ENCODE data around the gene PRSS50.
"Not testable (repeated sequence)": the region's sequence is repeated elsewhere in the genome, so short reads cannot be mapped to it uniquely, and the experiment has no call there.

PRSS50 gene, protein sequence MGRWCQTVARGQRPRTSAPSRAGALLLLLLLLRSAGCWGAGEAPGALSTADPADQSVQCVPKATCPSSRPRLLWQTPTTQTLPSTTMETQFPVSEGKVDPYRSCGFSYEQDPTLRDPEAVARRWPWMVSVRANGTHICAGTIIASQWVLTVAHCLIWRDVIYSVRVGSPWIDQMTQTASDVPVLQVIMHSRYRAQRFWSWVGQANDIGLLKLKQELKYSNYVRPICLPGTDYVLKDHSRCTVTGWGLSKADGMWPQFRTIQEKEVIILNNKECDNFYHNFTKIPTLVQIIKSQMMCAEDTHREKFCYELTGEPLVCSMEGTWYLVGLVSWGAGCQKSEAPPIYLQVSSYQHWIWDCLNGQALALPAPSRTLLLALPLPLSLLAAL

DNA sequence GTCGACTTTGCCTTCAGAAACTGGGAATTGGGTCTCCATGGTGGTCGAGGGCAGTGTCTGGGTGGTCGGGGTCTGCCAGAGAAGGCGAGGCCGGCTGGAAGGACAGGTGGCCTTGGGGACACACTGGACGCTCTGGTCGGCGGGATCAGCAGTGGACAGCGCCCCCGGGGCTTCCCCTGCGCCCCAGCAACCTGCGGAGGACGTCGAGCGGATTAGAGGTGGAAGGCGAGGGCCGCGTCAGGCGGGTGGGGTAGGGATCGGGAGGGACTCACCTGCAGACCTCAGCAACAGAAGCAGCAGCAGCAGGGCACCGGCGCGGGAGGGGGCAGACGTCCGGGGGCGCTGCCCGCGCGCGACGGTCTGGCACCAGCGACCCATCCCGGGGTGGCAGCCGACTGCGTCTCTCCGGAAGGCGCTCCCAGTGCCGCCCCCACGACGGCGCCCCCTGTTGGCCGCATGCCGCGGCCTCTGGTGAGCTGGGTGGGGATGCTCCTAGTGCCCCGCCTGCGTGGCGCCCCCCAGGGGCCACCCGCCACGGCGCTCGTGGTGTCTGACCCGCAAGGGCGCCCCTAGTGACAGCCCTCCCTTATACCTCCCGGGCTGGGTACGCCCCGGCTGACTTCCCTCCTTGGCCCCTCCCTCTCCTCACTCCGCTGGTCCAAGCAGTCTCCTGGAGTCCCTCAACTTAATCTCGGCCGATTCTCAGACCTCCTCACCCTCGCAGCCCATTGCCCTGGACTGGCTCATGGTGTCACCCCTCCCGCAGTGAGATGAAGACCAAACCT lies at the start of gene PRSS50:
PRSS50 (minus strand) TSS at position 423 of the 785 bp plus-strand sequence; CDS start at position 378, 45 bp downstream.
- FAIRE-seq (no peak), DNase-seq (ENCODE audit: low spot score) (no peak)

DNA sequence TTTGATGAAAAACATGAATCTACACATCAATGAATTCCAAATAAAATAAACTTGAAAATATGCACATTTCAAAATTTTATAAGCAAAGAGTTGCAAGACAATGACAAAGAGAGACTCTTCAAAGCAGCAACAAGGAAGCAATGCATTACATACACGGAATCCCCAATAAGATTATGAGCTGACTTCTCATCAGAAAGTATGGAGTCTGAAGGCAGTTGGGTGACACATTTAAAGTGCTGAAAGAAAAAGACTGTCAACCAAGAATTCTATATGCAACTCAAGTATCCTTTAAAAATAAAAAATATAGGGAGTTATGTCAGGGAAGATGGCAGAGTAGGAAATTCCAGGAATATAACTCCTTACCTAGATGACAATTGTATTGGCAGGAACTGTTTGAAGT lies 46.5 kb upstream of the PRSS50 start:
- FAIRE-seq: no peak
- DNase-seq (ENCODE audit: low spot score): no peak

DNA sequence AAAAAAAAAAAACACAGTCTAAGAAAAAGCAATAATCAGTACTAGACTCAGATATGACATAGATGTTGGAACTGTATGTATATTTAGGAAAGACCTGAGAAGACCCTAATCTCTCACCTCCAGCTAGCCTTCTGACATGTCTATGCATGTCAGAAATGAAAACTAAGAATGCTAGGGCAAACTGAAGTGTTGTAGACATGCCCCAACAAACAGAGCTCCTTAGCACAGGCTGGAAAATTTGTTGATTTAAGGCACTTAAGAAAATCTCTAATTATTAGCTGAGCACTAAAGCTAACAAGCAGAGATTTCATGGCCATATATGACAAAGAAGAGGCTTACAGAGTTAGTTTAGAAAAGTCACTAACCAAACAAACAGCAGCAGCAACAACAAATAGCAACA lies 45.5 kb upstream of the PRSS50 start:
- DNase-seq (ENCODE audit: low spot score): no peak

DNA sequence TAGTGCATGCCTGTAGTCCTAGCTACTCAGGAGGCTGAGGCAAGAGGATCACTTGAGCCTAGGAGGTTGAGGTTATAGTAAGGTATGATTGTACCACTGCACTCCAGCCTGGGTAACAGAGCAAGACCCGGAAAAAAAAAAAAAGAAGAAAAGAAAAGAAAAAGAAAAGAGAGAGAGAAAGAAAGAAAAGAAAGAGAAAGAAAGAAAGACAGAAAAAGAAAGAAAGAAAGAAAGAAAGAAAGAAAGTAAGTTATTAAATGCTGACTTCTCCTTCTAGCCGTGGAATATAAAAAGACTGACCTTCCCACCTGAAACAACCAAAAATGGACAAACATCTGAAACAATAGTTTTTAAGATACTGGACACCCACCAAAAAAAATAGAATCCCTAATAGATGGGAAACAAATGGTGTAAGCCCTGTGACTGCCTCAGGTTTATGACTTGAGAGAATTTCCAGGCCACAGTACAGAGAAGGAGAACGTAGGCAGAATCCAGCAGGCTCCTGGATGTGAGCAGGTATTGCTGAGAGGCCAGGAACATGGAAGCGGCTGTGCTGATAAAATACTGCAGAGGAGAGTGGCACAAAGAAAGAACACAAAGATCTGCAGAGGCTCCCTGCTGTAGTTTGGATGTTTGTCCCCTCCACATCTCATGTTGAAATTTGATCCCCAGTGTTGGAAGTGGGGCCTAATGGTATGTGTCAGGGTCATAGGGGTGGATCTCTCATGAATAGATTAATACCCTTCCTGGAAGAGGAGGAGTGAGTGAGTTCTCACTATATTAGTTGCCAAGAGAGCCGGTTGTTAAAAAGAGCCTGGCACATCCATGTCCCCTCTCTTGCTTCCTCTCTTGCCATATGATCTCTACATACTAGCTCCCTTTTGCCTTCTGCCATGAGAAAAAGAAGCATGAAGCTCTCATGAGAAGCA lies 41.8 kb upstream of the PRSS50 start:
- no peak for FAIRE-seq
- no peak for DNase-seq (ENCODE audit: low spot score)

More for the DNA sequence above, 45.5 kb upstream of the PRSS50 start:
- no peak for FAIRE-seq

DNA sequence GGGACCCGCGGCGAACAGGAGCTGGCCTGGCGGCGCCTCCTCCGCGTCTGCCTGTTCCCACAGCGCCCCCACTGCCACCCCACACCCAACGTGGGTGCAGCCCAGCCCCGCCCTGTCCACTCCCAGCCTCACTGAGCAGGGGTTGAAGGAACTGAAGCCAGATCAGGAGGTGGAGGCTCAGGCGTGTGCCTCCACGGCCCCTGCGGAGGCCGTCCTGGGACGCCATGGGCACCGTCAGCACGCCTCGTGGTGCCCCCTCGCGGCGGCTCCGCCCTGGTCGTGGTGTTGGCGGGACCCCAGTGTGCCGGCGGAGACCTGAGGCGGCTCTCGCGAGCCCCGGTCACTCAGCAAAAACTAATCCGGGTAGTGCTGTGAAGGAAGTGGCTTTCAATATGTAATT lies 39.0 kb upstream of the PRSS50 start:
- FAIRE-seq (no peak), DNase-seq (ENCODE audit: low spot score) (no peak)

DNA sequence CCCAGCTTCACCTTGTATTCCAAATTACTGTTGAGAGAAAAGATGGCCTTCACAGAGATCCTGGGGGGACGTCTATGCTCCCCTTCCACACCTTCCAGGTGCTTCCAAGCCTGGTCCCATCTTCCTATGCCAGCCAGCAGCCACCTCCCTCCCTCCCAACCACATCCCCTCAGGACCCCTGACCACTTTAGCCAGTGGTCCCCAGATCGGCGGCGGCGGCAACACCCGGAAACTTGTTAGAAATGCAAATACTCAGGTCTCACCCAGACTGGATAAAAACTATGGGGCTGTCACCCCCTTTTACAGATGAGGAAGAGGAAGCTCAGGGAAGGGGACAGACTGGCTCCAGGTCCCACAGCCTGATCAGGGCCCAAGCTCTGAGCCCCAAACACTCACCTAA lies 38.0 kb upstream of the PRSS50 start:
- no peak for FAIRE-seq
- DNase-seq (ENCODE audit: low spot score): no peak

DNA sequence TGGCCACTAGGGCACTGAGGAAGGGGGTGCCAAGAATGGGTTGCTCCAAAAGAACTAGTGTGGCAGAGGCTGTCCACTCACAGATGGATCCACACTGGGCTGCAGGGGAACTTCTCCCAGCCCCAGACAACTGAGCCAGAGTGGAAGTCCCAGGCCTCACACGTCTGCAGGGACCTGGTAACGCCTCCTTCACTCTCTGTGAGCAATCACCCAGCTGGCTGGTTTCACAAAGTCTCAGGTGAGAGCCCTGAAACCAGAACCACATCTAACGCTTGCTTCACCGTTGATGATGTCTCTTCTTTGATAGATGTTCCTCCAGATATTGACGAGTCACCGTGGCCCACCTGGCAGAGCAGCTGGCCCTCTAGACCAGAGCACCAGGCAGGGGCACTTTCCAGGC lies 35.5 kb upstream of the PRSS50 start:
- DNase-seq (ENCODE audit: low spot score); FAIRE-seq: not testable (repeated sequence)

DNA sequence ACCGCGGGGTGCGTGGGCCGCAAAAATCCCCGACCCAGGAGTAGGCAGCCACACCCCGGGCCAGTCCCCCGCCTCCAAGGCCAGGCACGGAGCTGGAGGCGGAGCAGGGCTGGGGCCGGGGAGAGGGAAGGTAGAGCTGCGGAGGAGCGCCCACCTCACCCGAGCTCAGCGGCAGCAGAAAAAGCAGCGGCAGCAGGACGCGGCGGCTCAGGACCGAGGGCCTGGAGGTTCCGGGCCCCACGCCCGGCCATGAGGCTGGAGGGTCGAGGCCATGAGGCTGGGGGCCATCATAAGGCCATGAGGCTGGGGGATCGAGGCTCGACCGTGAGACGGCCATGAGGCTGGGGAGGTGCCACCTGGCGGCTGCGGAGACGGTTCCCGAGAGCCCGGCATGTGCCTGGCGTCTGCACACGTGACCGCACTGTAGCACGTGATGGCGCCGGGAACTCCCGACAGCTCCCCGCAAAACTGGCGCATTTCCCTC lies 32.9 kb upstream of the PRSS50 start:
- DNase-seq (ENCODE audit: low spot score) (no peak), FAIRE-seq (no peak)

DNA sequence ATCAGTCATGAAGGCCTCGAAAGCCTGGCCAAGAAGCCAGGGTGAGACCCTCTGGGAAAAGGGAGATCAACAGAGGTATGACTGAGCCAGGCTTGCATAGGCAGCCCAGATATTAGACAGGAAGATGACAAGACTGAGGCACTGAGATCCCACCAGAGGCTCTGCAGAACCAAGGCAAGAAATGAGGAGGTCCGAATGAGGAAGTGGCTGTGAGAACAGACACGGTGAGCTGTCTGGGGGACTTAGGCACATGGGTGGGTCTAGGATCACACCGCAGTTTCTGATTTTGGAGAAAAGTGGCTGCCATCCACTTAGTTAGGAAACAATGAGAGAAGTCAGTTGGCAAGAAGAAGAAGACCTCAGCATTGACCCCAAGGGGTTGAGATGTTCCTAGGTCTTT lies 31.5 kb upstream of the PRSS50 start:
- FAIRE-seq: no peak
- no peak for DNase-seq (ENCODE audit: low spot score)

DNA sequence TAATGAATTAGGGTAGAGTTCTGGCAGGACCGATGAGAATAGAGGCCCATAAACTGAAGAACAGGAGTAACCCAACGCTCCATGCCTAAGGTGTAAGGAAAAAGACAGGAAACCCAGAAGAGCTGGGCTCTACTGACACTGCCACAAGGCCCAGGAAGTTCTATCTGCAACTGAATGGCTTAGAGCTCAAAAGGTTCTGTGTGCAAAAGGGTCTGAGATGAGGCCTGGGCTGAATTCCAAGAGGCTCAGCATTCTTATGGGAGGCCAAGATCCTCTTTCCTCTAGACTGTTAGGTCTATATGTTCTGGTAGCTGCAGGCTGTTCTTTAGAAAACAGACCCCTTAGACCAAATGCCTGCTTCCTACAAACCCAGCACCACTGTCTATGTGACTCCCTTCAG lies 30.5 kb upstream of the PRSS50 start:
- no peak for DNase-seq (ENCODE audit: low spot score)

DNA sequence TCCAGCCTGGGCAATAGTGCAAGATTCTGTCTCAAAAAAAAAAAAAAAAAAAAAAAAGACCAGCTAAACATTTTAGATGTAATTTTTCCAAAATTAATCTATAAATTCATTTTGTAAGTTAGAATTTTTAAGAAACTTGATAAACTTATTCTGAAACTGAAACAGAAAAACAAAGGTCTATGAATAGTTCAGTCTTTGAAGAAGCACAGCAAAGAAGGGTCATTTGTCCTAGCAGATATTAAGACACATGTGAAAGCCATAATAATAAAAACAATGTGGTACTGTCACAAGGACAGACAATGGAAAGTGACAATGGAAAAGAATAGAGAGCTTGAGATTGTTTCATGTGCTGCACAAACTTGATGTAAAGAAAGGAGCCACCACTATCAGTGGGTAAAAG lies 29.0 kb upstream of the PRSS50 start:
- no peak for FAIRE-seq
- no peak for DNase-seq (ENCODE audit: low spot score)

More for the DNA sequence above, 30.5 kb upstream of the PRSS50 start:
- no peak for FAIRE-seq

DNA sequence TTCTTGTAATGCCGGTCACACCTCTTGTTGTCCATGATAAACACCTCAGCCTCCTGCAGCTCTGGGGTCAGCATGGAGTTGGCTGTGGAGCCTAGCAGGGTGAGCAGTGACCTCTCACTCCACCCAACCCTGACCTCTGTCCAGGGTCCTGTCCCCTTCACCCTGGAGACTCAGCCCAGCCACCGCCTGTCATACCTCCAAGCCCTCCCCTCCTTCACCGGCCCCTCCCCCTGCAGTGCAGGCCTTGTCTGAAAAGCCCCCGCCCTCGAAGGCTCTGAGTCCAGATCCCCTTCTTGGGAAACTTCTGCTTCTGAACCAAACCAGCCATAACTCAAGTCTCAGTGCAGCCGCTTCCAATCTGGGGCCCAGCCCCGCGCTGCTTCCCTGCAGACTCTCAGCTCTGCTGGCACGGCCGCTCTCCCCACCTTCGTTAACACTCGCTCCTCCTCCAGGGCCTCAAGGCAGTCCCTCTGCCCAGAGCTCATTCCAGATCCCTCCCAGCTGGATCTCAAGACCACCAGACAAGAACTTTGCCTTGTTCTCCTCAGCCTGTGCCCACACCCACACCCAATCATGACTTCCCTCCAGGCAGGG lies 25.4 kb upstream of the PRSS50 start:
- DNase-seq (ENCODE audit: low spot score): no peak

DNA sequence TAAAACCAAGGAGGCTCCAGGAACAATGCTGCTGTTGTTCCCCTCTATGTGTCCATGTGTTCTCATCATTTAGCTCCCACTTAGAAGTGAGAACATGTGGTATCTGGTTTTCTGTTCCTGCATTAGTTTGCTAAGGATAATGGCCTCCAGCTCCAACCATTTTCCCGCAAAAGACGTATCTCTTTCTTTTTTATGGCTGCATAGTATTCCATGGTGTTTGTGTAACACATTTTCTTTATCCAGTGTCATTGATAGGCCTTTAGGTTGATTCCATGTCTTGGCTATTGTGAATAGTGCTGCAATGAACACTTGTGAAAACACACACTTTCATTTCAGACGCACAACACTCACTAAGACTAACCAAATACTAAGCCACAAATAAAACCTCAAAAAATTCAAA lies 21.9 kb upstream of the PRSS50 start:
- DNase-seq (ENCODE audit: low spot score); FAIRE-seq: not testable (repeated sequence)

More for the DNA sequence above, 25.4 kb upstream of the PRSS50 start:
- no peak for FAIRE-seq

DNA sequence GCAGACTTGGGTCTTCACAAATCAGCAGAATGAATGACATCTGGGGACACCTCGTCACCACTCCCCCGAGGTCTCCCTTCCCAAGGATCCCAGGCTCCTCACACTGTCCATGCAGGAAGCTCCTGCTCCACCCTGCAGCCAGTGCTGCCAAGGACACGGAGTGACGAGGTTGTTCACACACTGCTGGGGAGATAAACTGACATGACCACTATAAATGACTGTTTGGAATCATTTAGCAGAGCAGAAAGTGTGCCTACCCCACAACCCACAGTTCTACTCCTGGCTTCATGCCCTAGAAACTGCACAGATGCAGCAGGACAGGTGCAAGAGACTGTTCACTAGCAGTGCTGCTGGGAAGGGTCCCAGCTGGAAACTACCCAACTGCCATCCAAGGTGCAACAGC lies 19.7 kb upstream of the PRSS50 start:
- DNase-seq (ENCODE audit: low spot score) (no peak), FAIRE-seq (no peak)

DNA sequence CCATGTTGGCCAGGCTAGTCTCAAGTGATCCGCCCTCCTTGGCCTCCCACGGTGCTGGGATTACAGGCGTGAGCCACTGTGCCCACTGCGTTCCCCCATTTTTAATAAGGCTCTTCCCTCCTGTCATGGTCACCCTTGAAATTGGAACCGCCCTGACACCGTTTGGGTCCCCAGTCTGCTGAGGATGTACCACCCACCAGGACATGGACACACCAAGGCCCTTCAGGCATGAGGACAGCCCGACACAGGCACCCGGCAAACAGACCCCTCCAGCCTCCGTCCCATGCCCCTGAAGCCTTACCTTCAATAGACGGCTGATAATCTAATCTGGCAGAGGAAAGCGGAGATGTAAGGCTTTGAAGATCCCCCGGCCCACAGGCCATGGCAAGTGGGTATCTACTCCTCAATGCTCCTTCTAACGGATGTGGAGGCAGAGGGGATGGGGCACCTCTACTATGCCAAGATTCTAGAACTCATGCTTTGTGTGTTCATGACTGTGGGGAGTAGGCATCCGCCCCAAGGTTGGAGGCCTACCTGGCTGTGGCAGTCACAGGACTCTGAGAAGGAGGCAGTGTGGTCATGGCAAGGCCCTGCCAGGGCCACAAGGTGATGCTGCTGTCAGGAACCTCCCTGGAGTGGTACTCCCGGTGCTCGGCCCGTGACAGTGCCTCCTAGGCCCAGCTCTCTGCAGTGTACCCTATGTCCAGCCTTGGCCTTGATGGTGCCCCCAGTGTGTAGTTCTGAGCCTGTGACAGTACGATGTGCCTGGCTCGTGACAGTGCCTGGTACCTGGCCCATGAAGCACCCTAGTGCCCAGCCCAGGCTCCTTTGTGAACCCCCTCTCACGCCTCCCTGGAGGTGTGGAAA lies 18.6 kb upstream of the PRSS50 start:
- DNase-seq (ENCODE audit: low spot score): no peak
- FAIRE-seq: no peak

DNA sequence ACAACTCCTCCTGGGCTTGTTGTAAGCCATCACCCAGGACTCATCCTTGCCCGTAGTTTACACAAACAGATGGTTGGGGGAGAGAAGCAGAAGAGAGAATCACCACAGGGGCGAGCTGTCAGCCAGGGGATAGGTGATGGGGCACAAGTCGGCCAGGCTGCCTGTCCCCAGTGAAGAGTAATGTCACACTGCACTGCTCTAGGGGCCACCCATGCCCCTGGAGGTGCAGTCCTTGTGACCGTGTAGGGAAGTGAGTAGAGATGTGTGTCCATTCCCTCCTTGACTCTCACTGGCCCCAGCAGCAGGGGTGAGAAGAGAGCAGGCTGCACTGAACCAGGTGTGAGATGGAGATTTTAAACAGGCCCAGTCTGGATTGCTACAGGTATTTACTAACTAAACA lies 17.1 kb upstream of the PRSS50 start:
- no peak for FAIRE-seq
- no peak for DNase-seq (ENCODE audit: low spot score)

DNA sequence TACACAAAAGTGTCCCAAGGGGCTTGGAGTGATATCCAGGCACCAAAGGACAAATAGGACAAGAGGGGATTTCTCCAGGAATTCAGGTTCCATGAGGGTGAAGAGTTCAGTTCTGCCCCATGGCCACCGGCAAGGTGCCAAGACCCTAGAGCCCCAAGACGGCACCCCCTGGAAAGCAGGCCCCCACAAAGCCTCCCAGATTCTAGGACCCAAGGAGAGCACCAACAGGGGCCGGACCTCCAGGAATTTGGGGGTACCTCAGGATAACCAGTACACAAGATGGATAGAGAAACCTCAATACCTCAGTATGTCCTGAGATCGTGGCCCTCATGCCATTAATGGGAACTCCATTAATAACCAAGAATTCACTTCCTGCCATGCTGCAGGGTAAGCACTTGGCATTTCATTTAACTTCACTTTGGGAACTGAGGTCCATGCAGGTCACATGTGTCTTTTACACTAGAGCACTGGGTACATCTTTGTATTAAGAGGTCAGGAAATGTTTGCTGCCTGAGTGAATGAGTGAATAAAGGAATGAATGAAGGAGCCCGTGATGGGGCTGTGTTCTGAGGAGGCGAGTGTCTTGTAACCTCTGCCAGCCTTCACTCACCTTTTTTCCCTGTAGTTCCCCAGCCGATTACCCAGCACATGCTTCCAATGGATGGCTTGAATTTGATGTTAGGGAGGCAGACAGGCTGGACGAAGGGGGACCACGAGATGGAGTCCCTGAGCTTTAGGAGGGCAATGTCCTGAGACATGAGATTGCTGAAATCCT lies 15.5 kb upstream of the PRSS50 start:
- DNase-seq (ENCODE audit: low spot score): no peak
- no peak for FAIRE-seq

DNA sequence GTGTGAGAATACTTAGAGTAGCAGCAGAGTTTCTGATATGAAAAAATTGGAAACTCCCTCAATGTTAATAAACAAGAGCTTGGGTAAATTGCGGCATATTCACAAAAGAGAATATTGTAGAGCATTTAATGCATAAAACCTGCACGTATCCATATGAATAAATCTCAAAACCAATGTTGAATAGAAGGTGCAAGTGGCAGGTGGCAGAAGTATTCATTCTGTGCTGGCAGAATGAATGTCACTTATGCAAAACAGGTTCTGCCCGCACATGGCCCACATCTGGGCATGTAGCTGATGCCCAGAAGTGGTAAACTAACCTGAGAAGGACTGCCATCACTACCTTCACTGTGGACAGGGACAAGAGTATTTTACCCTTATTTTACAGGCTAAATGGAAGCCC lies 14.1 kb upstream of the PRSS50 start:
- FAIRE-seq (no peak), DNase-seq (ENCODE audit: low spot score) (no peak)

DNA sequence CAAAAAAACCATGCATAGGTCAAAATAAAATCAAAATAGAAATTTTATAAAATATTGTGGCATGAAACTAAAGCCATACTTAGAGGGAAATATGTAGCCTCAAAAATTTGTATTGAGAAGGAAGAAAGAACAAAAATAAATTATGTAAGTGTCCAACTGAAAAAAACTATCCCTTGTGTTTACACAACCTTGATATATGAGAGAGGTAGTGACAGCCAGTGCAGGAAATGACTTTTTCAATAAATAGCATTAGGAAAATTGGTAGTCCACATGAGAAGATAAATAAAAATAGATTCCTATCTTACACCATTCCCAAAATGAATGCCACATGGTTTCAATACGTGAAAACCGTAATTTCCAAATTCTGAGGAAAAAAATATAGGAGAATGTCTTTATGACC lies 13.2 kb upstream of the PRSS50 start:
- FAIRE-seq (no peak), DNase-seq (ENCODE audit: low spot score) (no peak)

Measured in RCC 7860 (cell line).